CD4-positive, alpha-beta T cell treated with Interleukin-21 for 1 hour (primary cell): ENCODE results near the gene CPSF7.
A peak's percentile ranks its signal among the peaks of the same experiment; 100 is the strongest.
"Not testable (repeated sequence)": the region's sequence is repeated elsewhere in the genome, so short reads cannot be mapped to it uniquely, and the experiment has no call there.

Source experiments
- DNase-seq: peaks from one replicate; pipeline ENCODE4 v3.0.0-alpha.2; 2020

Gene CPSF7

DNA sequence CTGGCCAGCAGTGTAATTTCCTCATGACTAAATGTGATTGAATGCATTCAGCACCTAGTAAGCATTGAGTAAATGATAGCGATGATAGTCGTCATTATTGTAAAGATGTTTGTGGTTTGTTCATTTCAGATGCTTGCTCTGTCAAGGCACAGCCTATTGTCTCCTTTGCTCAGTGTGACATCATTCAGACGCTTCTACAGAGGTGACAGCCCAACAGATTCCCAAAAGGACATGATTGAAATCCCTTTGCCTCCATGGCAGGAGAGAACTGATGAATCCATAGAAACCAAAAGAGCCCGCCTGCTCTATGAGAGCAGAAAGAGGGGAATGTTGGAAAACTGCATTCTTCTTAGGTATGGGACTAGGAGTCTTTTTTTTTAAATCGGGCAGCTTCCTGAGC lies 7.7 kb upstream of the CPSF7 start:
- DNase-seq: no peak

DNA sequence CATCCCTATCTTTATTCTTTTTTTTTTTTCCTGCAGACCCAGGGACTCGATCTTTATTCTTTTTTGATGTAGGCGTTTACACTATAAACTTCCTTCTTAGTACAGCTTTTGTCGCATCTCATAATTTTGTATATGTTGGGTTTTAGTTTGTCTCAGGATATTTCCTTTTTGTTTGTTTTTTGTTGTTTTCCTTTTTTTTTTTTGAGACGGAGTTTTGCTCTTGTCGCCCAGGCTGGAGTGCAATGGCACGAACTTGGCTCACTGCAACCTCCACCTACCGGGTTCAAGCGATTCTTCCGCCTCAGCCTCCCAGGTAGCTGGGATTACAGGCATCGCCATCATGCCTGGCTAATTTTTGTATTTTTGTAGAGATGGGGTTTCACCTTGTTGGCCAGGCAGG lies 1.1 kb upstream of the CPSF7 start:
- not testable (repeated sequence) for DNase-seq

DNA sequence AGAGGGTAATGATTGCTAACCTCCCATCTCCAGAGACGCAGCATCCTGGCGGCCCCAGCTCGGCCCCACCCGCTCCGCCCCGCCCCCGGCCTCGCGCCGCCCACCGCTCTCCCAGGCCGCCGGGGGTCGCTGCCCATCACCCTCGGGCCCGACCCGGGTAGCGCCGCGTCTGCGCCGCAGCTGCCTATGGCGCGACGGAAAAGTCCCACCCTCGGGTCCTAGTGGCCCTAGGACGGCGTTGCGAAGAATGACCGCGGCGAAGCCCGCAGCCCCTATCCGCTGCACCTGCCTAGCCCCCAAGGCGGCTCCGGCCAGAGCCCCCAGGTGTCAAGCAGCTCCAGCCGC lies 457 bp downstream of the CPSF7 start:
- DNase-seq: peak; percentile 78

DNA sequence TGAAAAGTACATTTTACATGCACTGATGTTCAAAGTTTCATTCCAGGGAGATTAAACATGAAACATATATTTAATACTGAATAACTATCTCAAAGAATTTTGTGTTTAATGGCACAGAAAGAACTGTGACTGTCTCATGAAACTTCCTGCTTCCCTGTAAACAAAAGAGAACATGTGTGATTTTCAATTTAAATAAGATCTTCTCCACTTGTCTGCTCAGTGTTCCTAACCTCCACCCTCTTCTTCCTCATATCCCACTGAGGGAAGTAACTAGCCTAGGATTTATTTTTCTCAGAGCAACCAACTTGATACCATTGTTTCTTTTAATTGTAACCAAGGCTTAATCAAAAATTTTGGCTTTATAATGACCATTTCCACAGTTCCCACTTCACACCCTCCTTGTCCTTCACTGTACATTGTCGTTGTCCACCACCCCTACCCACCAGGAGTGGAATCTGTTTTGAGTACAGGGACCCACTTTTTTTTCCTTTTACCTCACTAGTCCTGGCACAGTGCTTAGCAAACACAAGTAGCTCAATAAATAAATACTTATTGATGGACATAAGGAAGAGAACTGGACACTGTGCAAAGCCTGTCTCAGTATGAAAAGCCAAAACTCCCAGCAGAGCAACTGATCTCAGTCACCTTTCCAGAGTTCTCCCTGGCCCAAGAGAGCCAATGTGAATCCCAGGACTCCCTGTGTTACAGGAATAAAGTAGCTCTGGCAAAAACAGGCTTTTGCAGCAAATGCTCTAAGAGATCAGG lies 4.2 kb downstream of the CPSF7 start:
- no peak for DNase-seq

DNA sequence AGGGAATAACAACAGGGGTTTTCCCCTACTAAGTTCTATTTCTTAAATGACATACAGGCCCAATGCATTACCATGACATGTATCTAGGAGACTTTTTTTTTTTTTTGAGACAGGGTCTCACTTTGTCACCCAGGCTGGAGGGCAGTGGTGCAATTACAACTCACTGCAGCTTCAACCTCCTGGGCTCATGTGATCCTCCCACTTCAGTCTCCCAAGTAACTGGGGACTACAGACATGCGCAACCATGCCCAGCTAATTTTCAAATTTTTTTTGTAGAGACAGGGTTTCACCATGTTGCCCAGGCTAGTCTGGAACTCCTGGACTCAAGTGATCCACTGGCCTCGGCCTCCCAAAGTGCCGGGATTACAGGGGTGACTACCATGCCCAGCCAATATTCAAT lies 7.5 kb downstream of the CPSF7 start:
- no peak for DNase-seq

DNA sequence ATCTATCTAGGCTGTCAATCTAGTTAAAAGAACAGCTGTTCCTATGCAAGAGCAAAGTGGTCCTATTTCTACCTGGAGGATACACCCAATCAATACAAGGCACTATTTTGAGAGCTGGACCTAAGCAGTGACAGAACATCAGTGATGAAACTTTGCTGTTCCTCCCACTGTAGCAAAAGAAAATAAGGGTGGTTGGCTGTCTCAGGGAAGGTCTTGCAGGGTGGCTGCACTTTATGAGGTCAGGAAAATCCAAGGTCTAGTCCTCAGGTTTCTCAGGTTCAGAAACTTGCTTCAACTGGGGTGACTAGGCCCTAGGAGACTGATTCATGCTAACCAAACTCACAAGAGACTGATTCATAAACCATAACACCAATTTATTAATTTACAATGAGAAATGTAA lies 11.6 kb downstream of the CPSF7 start:
- no peak for DNase-seq

DNA sequence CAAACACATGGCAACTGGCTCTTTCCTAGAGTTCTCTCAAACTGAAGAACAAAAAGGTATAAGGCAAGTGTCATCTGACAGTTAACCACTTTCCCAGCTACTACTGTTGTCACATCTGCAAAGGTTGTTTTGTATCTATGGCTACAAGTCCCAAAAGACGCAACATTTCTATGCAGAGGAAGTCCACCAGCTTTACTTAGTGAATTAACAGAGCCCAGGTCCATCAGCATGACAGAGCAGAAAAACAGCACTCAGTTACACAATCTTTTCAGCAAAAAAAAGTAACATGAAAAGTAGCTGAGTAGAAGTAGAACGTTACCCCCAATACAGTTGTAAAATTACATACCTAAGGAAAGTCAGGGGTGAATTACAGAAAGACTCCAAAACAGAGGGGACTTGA lies 12.1 kb downstream of the CPSF7 start:
- no peak for DNase-seq

DNA sequence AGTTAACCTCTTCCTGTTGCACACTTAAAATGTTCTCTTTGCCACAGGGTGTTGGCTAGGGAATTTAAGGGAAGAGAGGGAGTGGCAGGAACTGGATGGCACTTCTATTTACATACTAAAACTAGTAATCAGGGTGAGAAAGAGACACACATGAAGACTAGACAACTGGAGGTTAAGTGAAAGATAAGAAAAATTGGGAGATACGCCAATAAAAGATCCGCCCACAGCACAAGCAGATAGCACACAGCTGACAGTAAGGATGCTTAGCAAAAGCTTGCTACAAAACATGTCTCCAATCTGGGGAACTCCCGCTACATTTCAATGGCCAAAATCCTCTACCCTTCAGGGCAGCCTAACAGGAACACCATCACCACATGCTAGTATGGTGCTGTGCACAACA lies 12.8 kb downstream of the CPSF7 start:
- DNase-seq: no peak

DNA sequence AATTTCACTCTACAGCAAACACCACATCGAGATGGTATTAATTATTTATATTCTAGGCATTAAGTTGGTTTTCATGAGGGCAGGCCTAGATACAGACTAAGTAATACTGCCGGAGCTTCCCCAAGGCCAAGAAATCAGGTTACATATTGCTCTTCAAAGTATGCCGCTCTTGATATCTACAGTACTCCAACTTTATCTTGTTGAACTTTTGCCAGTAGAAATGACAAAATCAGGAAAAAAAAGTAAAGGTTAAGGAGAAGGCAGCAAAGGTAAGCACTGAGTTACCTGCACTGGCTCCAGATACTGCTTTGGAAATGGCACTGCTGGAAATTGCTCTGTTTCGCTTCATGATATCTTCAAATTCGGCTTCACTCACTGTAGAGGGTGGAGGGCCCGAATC lies 14.4 kb downstream of the CPSF7 start:
- no peak for DNase-seq

DNA sequence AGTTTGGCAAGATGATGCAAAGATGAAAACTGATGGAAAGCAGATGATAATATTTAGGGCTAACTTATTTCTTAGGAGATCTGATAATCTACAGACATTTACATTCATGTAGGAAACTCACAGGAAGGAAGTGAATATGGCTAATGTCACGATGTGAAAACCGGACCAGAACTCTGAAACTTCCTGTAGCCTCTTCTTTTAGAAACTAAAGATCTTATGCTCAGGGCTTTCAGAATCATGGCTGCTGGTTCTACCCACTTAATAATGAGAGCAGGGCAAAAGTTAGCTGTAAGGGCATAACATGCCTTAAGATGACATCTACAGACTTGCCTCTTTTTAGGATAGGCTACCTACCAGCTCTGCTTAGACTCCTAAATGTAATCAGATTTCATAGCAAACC lies 15.2 kb downstream of the CPSF7 start:
- no peak for DNase-seq

DNA sequence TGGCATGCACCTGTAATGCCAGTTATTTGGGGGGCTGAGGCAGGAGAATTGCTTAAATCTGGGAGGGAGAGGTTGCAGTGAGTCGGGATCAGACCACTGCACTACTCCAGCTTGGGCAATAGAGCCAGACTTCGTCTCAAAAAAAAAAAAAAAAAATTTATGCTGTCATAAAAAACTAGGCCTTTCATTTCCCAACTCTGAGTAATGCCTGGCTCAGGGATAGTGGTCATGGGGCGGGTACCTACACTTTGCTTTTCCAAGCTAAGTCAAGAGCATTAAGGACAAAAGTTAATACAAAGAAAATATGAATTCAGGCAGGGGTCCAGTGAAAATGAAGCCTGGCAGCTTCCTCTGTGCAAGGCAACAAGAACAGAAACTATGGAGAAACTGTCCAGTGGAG lies 16.3 kb downstream of the CPSF7 start:
- no peak for DNase-seq

DNA sequence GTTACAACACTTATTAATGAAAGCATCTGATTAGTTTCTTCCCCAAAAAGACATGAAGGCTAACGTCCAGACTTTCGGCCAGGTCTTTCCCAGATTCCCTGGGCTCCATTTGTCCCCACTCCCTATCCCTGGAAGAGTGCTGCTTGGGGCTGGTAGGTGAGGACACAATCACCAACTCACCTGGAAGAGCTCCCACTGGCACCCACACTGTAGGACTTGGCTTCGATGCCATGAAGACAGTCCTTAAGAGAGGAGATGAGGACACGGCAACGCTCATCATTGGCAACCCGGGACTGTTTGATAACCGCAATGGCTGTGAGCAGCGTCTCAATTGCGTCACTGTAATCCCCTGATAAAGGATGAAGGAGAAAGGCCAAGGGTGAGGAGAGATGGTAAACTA lies 18.2 kb downstream of the CPSF7 start:
- DNase-seq: no peak

DNA sequence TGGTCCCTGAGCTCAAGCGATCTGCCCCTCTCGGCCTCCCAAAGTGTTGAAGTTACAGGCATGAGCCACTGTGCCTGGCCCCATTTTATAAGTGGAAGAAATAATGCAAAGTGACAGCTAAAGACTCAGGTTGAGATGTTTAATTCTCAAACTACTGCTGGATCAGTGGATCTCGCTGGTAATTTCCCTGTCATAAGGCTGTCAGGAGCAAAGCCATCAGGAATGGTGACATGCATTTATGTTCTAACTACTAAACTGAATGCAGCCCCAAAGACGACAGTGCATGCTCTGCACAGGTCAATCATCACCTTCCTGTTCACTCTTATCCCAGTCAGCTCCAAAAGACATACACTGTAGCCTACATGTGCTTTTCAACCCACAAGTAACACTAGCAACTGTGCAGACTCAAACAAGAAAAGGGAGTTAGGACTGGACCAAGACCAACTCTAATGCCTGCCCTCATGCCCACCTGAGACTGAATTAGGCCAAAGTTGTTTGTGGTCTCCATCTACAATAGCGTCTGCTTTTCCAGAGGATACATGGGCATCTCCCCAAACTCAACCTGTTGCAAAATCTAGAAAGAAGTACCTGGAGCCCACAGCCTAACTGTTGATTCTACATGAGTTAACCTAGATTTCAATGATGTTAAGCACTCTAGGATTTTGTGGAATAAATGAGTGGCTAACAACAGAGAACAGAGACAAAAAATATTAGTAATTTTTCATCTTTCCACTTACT lies 22.6 kb downstream of the CPSF7 start:
- DNase-seq: no peak

DNA sequence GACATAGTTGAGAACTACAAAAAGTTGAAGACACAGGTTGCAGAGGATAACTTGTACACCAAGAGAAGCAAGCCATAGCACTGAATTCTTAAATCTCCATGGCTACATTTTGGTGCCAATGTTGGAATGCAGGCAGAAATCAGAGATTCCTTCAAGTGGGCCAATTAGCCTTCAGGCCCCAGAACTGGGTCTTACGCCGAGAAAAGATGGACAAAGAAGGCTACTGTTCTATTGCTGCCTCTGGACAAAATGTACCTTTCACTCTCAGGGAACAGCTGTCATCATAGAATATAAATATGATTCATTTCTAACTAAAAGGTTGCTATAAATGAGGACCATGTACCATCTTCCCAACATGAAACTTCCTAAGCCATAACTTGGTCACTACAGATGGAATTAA lies 23.7 kb downstream of the CPSF7 start:
- DNase-seq: no peak

DNA sequence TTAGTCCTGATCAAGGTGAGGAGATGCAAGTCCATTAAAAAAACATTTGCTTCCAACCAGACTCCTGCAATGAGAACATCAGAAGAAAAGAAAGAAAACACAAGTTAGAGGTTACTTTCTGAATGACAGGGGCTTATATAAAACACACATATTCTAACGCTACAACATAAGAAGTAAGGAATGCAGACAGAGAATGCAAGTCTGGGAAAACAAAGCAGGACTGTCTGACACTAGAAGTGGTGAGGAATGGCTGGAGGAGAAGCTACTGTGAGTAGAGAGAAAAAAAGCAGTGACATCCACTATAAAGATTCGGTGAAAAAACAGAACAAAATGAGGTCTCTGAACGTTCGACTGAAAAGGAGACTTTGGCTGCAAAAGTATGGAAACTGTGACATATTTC lies 25.1 kb downstream of the CPSF7 start:
- DNase-seq: no peak

DNA sequence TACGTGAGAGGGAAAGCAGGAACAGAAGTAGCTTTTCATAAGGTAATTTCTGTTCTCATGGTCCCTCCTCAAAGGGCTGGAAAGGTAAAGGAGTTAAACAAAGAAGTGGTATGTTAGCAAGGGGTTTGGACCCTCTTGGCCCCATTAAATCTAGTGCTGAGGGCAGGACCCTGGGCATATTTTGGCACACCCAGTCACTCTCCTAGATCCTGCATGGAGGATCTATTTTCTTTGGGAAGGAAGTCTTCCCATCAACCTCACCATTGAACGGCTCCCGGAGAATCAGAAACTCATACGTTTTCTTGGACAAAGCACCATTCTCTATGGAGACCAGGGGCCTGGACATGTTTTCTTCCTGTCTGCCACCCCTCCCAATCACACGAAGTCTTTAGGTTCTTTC lies 25.7 kb downstream of the CPSF7 start:
- no peak for DNase-seq

DNA sequence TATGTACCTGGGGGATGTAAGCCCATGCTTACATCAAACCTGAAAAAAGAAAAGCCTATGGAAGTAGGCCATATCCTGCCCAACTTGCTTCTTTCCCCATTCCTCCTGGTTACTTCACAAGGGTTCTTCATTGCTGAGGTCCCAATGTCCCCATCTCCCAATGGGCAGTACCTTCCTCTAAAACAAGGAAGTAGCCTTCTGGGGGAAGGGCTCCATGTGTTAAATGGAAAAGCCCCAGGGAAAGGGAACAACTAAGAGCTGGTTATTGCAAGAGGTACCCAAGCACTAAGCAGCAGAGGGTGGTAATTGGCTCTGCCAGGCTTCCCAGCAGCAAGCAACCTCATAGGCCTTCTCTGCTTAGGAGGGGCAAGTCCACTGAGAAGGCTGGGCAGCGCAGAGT lies 26.1 kb downstream of the CPSF7 start:
- DNase-seq: no peak

DNA sequence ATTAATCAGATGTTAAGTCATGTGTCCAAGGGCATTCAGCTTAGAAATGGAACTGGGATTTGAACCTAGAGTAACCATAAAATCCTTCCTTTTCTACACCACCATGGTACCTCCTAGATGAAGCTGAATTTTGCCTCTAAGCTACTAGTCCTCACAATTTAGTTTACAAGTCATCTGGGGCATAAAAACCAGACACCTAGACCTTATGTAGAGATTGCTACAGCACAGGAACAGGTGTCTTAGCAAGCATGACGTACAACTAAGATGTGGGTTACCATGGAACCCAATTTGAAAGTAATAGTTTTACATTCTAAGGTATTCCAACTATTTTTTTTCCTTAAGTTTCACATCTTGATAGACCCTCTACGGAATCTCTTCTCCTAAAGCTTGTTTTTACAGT lies 28.2 kb downstream of the CPSF7 start:
- DNase-seq: no peak

DNA sequence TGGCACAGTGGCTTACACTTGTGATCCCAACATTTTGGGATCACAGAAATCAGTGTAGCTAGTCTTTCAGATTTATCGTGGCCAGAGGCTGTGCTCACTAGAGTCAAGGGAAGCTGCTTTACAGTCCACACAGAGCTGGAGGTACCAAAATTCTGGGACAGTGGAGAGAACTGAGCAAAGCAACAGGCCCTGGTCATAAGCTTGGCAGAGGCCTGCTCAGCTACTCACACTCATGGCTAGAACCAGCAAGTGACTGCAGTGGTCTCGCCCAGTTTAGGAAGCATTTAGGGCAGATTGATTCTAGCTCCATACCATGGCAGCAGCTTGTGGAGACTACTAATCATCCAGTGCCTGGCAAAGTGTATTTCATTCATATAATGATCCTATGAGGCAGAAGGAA lies 28.6 kb downstream of the CPSF7 start:
- DNase-seq: no peak

DNA sequence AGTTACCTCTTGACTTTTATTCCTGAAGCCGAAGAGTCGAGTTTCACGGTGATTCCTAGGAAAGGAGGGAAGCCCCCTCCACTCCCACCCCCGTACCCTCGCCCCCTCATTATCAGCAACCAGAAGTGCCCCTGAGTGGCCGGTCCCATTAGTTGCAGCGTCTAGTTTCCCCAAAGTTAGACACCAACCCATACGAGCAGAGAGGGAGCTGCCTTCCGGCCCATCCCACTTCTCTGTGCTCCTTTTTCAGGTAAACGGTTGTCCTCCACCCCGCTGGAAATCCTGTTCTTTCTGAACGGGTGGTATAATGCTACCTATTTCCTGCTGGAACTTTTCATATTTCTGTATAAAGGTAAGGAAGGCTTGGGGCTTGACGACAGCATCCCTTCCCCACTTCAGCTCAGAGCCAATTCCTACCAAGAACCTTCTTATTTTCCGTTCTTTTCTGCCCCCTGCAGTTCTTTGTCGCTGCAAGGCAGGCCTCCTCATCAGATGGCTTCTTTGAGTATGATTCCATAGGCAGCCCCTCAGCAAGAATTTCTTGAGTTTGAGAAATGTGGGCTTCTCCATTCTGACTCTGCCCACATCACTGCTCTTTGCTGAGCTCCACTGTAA lies 36.7 kb downstream of the CPSF7 start:
- peak; percentile 24 for DNase-seq

DNA sequence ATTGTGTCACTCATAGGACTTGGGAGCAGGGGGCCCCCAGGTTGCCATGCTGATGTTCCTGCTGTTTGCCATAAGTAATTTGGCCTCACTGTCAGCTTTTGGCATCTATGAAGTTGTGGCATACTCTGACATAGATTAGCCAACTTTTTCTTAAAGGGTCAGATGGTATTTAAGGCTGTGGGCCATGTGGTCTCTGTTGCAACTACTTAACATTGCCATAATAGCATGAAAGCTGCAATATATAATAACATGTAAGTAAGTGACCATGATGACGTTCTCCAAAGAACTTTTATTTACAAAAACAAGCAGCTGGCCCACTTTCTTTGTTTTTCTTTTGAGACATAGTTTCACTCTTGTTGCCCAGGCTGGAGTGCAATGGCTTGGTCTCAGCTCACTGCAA lies 39.6 kb downstream of the CPSF7 start:
- no peak for DNase-seq

DNA sequence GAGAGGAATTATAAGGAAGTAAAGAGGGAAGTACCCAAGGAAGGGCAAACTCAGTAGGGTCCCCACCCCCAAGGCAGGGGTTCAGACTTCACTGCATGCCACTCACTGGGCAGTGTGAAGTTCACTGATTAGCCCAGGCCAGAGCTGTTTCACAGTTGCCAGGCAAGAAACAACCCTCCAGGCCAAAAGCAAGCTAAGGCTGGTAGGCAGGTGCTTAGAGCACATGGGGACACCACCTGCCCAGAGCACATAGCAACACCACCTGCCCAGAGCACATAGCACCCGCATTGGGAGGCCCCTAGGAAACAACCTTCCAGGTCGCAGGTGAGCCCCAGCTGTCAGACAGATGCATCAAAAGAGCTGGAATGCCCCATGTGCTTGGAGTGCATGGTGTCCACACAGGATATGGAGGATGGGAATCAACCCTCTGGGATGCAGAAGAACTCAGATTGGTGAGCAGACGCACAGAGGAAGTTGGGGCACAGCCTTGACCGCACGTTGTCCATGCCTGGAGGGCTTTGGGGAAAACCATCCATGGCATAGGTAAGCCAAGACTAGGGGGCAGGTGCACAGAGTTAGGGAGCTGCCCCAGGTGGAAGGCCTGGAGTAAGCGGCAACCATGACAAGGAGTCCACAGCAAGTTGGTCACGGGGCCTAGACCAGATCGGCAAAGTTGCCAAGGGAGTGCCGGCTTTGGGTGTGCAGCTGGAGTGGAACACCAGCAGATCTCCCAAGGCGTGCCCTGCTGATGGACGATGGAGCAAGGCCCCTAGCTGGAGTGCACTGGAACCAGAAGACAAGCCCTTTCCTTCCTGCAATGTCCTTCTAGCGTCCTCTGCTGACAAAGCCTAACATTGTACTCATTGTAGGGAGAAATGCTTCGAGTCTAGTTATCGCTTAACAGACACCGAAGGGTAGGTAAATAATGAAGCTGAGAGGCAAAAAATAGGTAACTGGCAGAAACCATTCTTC lies 45.2 kb downstream of the CPSF7 start:
- no peak for DNase-seq

DNA sequence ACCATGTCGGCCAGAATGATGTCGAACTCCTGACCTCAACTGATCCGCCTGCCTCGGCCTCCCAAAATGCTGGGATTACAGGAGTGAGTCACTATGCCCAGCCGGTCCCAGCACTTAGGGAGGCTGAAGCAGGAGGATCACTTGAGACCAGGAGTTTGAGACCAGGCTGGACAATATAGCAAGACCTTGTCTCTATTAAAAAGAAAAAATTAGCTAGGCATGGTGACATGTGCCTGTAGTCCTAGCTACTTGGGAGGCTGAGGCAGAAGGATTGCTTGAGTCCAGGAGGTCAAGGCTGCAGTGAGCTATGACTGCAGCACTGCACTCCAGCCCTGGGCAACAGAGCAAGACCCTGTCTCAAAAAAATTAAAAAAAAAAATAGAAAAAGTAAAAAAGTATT lies 45.9 kb downstream of the CPSF7 start:
- DNase-seq: not testable (repeated sequence)
